Uterus (tissue), 2 donors: ENCODE measurements around the gene CACNA1C.

ENCODE experiments used
- POLR2A ChIP-seq, 2 donors: fragments of 450-650 bp; IDR thresholded peaks; one replicate each; pipeline ENCODE4 v1.6.1; 2016; ENCODE audit warnings: antibody characterized with exemption in 2 of 2, mild to moderate bottlenecking in 1 of 2, moderate library complexity in 1 of 2
- TF ChIP-seq, protein P1 (sequence below), 4 experiments: fragments of 200-600 bp in 2 of 4; fragments of 450-650 bp in 2 of 4; sonication (generic) in 2 of 4; IDR thresholded peaks; one replicate each; pipeline ENCODE4 v1.5.1; 2016 to 2019; ENCODE audit warnings: antibody characterized with exemption in 4 of 4, mild to moderate bottlenecking in 2 of 4, moderate library complexity in 1 of 4

GRCh38 chr12:2513141-2514037 is 460.6 kb downstream of the CACNA1C start:
- no peak for TF ChIP-seq POLR2A (IDR thresholded peaks at IDR 0.05)
- TF ChIP-seq, protein P1, sequence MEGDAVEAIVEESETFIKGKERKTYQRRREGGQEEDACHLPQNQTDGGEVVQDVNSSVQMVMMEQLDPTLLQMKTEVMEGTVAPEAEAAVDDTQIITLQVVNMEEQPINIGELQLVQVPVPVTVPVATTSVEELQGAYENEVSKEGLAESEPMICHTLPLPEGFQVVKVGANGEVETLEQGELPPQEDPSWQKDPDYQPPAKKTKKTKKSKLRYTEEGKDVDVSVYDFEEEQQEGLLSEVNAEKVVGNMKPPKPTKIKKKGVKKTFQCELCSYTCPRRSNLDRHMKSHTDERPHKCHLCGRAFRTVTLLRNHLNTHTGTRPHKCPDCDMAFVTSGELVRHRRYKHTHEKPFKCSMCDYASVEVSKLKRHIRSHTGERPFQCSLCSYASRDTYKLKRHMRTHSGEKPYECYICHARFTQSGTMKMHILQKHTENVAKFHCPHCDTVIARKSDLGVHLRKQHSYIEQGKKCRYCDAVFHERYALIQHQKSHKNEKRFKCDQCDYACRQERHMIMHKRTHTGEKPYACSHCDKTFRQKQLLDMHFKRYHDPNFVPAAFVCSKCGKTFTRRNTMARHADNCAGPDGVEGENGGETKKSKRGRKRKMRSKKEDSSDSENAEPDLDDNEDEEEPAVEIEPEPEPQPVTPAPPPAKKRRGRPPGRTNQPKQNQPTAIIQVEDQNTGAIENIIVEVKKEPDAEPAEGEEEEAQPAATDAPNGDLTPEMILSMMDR (IDR thresholded peaks at IDR 0.05) = no peak
